Nephron progenitor cell (in vitro differentiated cells): Measurements from ENCODE around the gene GLUD2.

Source experiments
- DNase-seq: peaks from one replicate; pipeline ENCODE4 v3.0.0; 2021
- H3K27ac Mint-ChIP-seq: 2 replicates; pipeline ENCODE4 v1.8.0; 2021; ENCODE audit warnings: mild to moderate bottlenecking, moderate library complexity, mixed read lengths
- H3K27me3 Mint-ChIP-seq: 2 replicates; pipeline ENCODE4 v1.8.0; 2021; ENCODE audit warnings: mild to moderate bottlenecking, low read depth, mixed read lengths; ENCODE audit not compliant: poor library complexity
- H3K36me3 Mint-ChIP-seq: 2 replicates; pipeline ENCODE4 v1.8.0; 2021; ENCODE audit warnings: low read depth, mixed read lengths
- H3K4me1 Mint-ChIP-seq: 2 replicates; pipeline ENCODE4 v1.8.0; 2021; ENCODE audit warnings: mixed read lengths
- H3K4me3 Mint-ChIP-seq: 2 replicates; pipeline ENCODE4 v1.8.0; 2021; ENCODE audit warnings: mild to moderate bottlenecking, moderate library complexity, mixed read lengths
- H3K9me3 Mint-ChIP-seq: 2 replicates; pipeline ENCODE4 v1.8.0; 2021; ENCODE audit warnings: mild to moderate bottlenecking, moderate library complexity, mixed read lengths
- CTCF ChIP-seq: fragments of 200-600 bp; sonication (generic); IDR thresholded peaks from 2 replicates; pipeline ENCODE4 v1.5.0; 2021; ENCODE audit warnings: antibody characterized with exemption

Gene GLUD2

GRCh38 chrX:121011254-121011653 is 36.2 kb upstream of the GLUD2 start:
- no peak overlapping the region for H3K27ac Mint-ChIP-seq
- no peak overlapping the region for H3K4me3 Mint-ChIP-seq
- H3K27me3 Mint-ChIP-seq, result no peaks in the 10 kb centered on the region
- no peaks in the 10 kb centered on the region for H3K4me1 Mint-ChIP-seq
- no peaks in the 10 kb centered on the region for H3K36me3 Mint-ChIP-seq
- DNase-seq, result no peak
- no peak for TF ChIP-seq CTCF
- H3K9me3 Mint-ChIP-seq, result peaks cover 33% of the 10 kb centered on the region

- TF ChIP-seq CTCF, result no peak
- H3K36me3 Mint-ChIP-seq, result no peaks in the 10 kb centered on the region
- DNase-seq, result no peak
Observed at GRCh38 chrX:121013897-121014455, 33.4 kb upstream of the GLUD2 start.

GRCh38 chrX:121014826-121015225 is 32.6 kb upstream of the GLUD2 start:
- Mint-ChIP-seq H3K4me1 (no peaks in the 10 kb centered on the region), H3K9me3 (peaks cover 24% of the 10 kb centered on the region), H3K4me3 (no peak overlapping the region), H3K27me3 (peaks cover 4% of the 10 kb centered on the region), H3K36me3 (no peaks in the 10 kb centered on the region), H3K27ac (no peak overlapping the region)
- DNase-seq, result no peak
- no peak for TF ChIP-seq CTCF

More at GRCh38 chrX:121013897-121014455, 33.4 kb upstream of the GLUD2 start:
- Mint-ChIP-seq H3K27ac (no peak overlapping the region), H3K4me3 (no peak overlapping the region), H3K9me3 (peaks cover 24% of the 10 kb centered on the region), H3K4me1 (no peaks in the 10 kb centered on the region), H3K27me3 (peaks cover 4% of the 10 kb centered on the region)

- Mint-ChIP-seq H3K4me1 (no peaks in the 10 kb centered on the region), H3K4me3 (no peak overlapping the region), H3K9me3 (peaks cover 13% of the 10 kb centered on the region), H3K27ac (no peak overlapping the region), H3K27me3 (no peaks in the 10 kb centered on the region), H3K36me3 (no peaks in the 10 kb centered on the region)
- DNase-seq, result no peak
- no peak for TF ChIP-seq CTCF
Observed at GRCh38 chrX:121028419-121028818, 19.0 kb upstream of the GLUD2 start.

- H3K27ac Mint-ChIP-seq, result no peak overlapping the region
- no peaks in the 10 kb centered on the region for H3K4me1 Mint-ChIP-seq
- H3K9me3 Mint-ChIP-seq, result peaks cover 9% of the 10 kb centered on the region
- no peaks in the 10 kb centered on the region for H3K36me3 Mint-ChIP-seq
- H3K27me3 Mint-ChIP-seq, result no peaks in the 10 kb centered on the region
- no peak overlapping the region for H3K4me3 Mint-ChIP-seq
- DNase-seq, result no peak
- no peak for TF ChIP-seq CTCF
Observed at GRCh38 chrX:121030083-121030482, 17.3 kb upstream of the GLUD2 start.

GRCh38 chrX:121032531-121032930 is 14.9 kb upstream of the GLUD2 start:
- H3K4me3 Mint-ChIP-seq, result no peak overlapping the region
- H3K36me3 Mint-ChIP-seq, result no peaks in the 10 kb centered on the region
- no peak overlapping the region for H3K27ac Mint-ChIP-seq
- H3K9me3 Mint-ChIP-seq, result peaks cover under 1% of the 10 kb centered on the region
- no peak for TF ChIP-seq CTCF
- H3K27me3 Mint-ChIP-seq, result no peaks in the 10 kb centered on the region
- no peak for DNase-seq
- H3K4me1 Mint-ChIP-seq, result no peaks in the 10 kb centered on the region
